ENCODE data around the gene TIMD4.
"Not testable (repeated sequence)": the region's sequence is repeated elsewhere in the genome, so short reads cannot be mapped to it uniquely, and the experiment has no call there.

Gene TIMD4

DNA sequence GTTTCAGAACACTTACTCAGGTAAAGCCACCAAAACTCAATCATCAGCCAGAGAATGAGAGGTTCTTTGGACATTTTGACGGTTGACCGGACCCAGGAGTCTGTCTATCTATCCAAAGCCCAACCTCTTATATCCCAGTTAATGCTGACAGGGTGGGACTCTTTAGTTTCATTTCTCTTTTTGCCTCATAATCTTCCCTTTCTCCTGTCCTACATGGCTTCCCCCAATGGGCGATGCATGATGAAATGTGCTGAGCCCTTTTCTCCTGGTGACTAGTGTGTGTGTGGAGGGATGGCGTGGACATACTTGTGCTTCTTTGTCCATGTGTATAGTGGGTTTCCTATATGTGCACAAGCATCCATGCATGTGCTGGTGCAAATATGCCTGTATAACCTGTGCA is at the start of gene TIMD4:
TIMD4 (minus strand) TSS at position 102 of the 400 bp plus-strand sequence; CDS start at position 74, 28 bp downstream.
- in situ Hi-C loops (cut with HindIII; ENCODE audit: low sequenced_read_pairs) = no loop called here

DNA sequence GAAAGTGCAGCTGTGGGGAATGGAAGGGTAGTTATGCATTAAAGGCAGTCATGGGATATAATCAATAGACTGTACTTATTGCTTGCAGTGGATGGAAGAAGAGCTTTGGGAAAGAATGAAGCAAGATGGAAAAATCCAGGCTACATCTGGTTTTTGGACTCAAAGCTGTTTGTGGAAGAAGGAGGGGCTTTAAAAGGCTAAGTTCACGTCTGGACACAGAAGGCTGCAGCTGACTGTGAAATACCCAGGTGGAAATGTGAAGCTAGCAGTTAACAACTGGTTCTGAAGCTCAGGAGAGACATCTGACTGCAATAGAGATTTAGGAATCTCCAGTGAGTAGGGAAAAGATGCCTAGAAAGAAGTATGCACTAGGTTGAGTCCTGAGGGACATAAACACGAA is 43.2 kb upstream of the TIMD4 start:
- in situ Hi-C loops (cut with HindIII; ENCODE audit: low sequenced_read_pairs) = loop anchor here (5.0 kb wide), 1 partner anchor 49 kb away; no protein-coding TSS in a partner anchor

DNA sequence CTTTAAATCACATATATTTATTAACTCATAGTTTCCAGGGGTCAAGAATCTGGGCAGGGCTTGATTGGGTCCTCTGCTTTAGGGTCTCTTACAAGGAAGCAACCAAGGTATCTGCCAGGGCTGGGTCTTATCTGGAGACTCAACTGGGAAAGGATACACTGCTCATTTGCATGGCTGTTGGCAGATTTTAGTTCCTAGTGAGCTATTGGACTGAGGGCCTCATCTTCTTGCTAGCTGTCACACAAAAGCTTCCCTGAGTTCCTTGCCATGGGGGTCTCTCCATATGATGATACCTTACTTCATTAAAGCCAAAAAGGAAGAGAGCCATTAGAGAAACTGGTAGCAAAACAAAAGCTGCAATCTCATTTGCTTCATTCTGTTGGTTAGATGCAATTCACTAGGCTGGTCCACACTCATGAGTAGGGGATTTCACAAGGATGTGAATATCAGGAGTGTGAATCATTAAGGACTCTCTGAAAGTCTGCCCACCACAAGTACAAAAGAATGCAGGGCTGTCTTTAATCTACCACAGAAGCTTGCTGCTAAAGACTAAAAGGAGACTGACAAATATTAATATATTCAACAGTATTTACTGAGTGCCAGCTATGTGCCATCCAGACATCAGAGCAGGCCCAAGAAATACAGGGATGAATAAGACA is 42.0 kb upstream of the TIMD4 start:
- in situ Hi-C loops (cut with HindIII; ENCODE audit: low sequenced_read_pairs) = loop anchor here (5.0 kb wide), 1 partner anchor 48 kb away; no protein-coding TSS in a partner anchor

DNA sequence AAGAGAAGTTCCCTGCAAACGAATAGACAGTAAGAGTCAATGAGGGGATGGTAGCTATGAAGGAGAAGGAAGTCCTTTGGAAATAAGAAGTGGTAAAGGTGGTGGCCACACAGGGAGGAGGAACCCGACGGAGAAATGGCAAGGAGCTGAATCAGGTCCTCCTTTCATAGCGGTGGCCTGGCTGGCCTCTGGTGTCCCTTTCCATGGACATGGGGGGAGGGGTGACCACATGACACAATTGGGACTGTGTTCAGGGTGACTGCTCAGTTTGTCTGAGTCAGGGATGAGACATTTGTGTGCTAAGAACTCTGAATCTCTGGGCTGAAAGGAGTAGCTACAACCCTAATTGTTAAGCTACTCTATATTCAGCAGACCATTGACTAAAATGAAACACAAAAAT is 28.7 kb upstream of the TIMD4 start:
- in situ Hi-C loops (cut with HindIII; ENCODE audit: low sequenced_read_pairs) = no loop called here

DNA sequence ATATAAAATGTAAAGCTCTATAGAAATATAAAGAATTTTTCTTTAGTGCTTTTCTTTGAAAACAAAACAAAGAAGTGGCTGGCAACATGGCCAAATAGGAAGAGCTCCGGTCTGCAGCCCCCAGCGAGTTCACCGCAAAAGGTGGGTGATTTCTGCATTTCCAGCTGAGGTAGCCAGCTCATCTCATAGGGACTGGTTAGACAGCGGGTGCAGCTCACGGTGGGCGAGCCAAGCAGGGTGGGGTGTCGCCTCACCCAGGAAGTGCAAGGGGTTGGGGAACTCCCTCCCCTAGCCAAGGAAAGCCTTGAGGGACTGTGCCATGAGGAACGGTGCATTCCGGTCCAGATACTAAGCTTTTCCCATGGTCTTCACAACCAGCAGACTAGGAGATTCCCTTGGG is 21.0 kb upstream of the TIMD4 start:
- in situ Hi-C loops (cut with HindIII; ENCODE audit: low sequenced_read_pairs) = no loop called here

DNA sequence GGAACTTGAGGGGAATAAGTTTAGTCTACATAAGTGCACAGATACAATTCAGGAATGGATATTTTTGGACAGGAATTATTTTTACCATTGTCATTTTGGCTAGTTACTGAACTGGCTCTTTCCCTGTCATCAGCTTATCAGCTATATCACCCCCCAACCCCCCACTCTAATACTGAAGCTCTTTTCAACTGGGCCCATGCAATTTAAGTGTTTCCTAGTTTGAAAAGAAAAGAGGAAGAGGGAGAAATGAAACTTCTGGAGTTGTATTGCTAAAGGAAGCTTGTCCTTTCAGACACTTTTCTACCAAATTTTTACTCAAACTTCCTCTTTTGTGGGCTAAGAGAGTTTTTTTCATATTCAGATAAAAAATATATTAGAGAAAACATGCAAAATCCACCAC is 18.5 kb upstream of the TIMD4 start:
- in situ Hi-C loops (cut with HindIII; ENCODE audit: low sequenced_read_pairs) = no loop called here

DNA sequence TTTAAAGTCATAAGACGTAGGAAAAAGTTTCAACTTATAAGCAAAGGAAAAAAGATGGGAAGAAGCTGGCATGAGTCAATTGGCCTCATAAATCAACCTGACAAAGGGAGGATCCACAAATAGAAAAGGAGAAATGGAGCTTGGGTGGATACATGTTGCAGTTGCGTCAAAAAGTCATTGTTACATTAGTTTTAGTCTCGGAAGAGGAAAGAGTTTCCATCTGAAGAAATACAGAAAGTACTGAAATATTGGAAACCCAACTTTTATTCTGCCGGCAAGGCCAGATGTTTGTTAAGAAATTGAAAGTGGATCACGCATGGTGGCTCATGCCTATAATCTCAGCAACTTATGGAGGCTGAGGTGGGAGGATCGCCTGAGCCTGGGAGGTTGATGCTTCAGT is 11.3 kb upstream of the TIMD4 start:
- in situ Hi-C loops (cut with HindIII; ENCODE audit: low sequenced_read_pairs) = no loop called here

DNA sequence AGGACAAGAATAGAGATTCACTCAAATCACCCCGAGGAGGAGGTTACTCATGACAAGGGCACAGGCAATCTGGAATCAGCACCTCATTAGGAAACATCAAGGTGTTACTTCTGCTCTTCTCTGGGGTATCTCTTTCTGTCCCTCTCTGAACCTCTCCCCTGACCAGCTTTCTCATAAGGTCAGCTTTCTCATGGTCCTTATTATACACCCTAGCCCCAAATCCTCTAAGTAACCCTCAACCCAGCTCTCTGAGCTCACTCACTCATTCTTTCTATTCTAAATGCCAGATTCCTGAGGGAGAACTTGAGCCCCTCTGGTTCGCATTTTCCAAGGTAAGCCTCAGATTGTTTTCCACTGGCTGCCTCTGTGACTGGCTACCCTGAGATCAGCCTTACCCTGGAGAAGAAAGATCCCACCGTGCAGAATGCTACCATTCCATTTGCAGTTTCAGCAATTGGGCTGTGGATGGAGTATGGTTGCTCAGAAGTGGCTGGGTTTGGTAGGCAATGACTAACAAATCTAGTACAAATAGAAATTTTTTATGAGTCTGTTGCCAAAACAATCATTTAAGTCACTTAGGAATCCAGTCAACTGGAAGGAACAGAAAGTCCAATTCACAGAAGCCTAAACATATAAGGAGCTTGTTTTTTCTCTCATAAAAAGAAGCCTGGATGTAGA is 9.0 kb upstream of the TIMD4 start:
- in situ Hi-C loops (cut with HindIII; ENCODE audit: low sequenced_read_pairs) = no loop called here

DNA sequence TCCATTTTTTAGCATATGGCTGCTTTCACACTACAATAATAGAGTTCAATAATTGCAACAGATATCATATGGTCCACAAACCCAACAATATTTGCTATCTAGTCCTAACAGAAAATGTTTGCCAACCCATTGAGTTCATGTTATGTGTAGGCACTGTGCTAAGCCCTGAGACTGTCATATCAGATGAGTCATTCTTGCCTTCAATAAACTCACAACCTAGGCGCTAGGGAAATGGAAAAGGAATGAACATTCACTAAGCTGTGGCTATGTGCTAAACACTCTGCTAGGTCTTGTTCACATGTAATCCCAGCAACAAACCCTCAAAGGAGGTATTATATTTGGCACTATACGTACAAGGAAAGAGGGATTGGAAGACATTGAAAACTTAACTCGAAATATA is 8.4 kb upstream of the TIMD4 start:
- in situ Hi-C loops (cut with HindIII; ENCODE audit: low sequenced_read_pairs) = no loop called here

DNA sequence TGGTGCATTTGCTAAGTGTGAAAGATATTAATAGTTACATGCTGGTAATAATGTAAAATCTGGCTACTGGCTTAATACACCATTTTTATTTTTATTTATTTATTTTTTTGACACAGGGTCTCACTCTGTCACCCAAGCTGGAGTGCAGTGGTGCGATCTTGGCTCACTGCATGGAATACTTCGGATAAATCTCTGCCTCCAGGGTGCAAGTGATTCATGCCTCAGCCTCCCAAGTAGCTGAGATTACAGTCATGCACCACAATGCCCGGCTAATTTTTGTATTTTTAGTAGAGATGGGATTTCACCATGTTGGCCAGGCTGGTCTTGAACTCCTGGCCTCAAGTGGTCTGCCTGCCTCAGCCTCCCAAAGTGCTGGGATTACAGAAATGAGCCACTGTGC is 4.4 kb upstream of the TIMD4 start:
- in situ Hi-C loops (cut with HindIII; ENCODE audit: low sequenced_read_pairs) = loop anchor here (5.0 kb wide), 1 partner anchor 90 kb away; no protein-coding TSS in a partner anchor

DNA sequence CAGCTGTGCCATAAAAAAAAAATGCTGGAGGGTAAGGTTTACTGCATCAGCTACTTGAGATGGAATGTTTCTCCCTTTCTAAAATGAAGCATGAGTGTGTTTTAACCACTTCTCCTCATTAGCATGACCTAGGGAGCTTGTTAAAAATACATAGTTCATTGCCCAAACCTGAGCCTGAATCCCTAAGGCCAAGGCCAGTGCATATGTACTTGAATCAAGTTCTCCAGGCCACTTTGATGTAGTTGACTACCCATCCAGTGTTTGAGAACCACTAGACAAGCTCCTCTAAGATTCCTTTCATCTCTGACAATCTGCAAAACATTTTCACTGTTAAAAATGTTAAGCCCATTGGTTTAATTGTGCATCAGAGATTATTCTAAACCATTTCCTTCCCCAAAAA is 6.7 kb downstream of the TIMD4 start:
- in situ Hi-C loops (cut with HindIII; ENCODE audit: low sequenced_read_pairs) = loop anchor here (5.0 kb wide), 1 partner anchor 51 kb away; no protein-coding TSS in a partner anchor

DNA sequence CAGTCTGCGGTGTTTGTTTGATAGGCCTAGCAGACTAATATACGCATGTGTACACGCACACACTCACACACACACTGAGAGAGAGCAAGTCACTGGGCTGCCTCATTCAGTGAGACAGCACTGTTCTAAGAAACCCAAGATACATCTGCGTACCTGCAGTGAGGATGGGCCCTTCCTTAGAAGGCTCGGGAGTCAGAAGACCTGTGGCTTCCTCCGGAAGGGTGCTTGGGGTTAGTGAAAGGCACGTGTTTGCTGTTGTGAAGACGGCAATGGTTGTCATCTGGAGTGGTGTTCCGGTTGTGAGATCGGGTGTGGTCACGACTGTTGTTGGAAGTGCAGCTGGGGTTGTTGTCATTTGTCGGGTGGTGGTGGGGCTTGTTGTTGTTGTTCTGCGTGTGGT is 11.7 kb downstream of the TIMD4 start:
- in situ Hi-C loops (cut with HindIII; ENCODE audit: low sequenced_read_pairs) = no loop called here

DNA sequence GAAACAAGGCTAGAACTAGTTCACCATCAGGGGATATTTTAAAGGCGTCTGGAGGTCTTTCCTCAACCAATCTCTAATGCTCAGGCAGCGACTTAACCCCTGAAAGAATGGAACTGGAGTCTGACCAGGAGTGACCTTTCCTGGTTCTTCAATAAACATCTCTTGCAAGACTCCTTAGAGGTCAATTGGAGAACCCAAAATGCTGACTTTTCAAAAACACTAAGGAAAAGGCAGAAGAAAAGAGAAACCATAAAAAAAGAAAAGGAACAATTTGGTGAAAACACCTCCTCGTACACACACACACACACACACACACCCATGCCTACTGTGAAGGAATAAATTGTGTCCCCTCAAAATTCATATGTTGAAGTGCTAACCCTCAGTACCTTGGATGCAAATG is 12.3 kb downstream of the TIMD4 start:
- in situ Hi-C loops (cut with HindIII; ENCODE audit: low sequenced_read_pairs) = no loop called here

DNA sequence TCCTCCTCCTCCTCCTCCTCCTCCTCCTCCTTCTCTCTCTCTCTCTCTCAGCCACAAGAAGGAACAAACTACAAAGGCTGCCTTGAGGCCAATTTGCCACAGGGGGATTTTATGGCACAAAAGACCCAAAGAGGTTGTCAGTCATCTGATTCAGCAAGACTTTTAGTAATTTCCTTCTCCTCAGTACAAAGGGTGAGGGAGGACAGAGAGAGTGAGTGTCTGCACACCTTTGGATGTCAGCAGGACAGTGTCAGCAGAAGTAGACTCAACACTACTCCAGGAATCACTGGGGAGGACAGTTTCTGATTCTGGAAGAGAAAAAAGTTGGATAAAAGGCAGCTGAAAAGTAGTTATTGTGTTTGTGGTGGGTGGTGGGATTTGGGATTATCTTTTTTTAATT is 13.6 kb downstream of the TIMD4 start:
- in situ Hi-C loops (cut with HindIII; ENCODE audit: low sequenced_read_pairs) = no loop called here

DNA sequence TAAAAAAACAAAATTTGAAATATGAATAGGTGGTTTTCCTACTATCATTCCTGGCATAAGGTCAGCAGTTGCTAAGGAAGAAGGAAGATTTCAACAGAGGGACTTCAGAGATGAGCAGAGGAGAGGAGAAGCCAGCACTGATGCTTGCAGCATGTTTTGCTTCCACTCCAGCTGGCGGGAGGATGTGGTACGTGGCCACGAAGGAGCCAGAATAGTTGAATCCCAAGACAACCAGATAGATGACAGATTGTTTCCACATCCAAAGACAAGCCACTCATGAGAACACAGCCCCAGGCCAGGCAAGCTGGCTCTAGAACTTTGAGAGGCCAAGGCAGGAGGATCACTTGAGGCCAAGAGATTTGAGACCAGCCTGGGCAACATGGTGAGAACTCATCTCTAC is 15.1 kb downstream of the TIMD4 start:
- in situ Hi-C loops (cut with HindIII; ENCODE audit: low sequenced_read_pairs) = no loop called here

DNA sequence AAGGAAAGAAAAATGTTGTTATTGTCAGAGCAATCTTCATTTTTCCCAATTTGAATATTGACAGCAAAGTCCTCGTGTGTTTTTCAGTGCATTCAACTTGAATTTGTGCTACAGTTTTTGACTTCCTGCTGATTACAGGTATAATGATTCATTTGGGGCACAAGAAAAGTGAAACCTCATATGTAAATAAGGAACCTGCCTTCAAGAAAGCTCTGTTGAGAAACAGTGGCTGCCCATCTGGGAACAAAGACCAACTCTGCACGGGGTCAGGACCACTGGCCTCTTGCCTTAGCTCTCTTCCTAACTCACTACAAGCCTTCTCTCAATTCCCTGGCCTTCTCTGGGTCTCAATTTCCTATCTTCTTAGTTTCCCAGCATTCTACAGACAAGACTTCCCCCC is 21.0 kb downstream of the TIMD4 start:
- in situ Hi-C loops (cut with HindIII; ENCODE audit: low sequenced_read_pairs) = no loop called here

DNA sequence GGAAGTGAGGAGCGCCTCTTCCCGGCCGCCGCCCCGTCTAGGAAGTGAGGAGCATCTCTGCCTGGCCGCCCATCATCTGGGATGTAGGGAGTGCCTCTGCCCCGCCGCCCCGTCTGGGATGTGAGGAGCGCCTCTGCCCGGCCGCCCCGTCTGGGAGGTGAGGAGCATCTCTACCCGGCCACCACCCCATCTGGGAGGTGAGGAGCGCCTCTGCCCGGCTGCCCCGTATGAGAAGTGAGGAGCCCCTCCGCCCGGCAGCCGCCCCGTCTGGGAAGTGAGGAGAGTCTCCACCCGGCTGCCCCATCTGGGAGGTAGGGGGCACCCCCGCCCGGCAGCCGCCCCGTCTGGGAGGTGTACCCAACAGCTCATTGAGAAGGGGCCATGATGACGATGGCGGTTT is 22.6 kb downstream of the TIMD4 start:
- in situ Hi-C loops (cut with HindIII; ENCODE audit: low sequenced_read_pairs) = not testable (repeated sequence)

DNA sequence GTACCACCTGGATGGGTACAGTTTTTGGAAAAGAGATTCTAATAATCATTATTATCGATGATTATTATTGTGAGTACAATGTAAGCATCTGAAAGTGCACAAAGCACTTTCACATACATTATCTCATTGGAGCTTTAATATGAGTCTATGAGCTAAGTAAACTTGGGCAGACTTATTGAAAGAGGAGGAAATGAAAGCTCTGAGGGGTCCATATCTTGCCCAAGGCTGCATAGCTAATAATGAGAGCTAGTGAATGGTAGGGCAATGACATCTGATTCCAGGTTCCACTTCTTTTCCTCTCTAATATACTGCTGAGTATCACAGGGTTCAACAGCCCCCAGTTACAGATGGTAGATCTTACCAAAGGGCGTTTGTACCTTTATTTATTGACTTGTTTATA is 26.1 kb downstream of the TIMD4 start:
- in situ Hi-C loops (cut with HindIII; ENCODE audit: low sequenced_read_pairs) = no loop called here

DNA sequence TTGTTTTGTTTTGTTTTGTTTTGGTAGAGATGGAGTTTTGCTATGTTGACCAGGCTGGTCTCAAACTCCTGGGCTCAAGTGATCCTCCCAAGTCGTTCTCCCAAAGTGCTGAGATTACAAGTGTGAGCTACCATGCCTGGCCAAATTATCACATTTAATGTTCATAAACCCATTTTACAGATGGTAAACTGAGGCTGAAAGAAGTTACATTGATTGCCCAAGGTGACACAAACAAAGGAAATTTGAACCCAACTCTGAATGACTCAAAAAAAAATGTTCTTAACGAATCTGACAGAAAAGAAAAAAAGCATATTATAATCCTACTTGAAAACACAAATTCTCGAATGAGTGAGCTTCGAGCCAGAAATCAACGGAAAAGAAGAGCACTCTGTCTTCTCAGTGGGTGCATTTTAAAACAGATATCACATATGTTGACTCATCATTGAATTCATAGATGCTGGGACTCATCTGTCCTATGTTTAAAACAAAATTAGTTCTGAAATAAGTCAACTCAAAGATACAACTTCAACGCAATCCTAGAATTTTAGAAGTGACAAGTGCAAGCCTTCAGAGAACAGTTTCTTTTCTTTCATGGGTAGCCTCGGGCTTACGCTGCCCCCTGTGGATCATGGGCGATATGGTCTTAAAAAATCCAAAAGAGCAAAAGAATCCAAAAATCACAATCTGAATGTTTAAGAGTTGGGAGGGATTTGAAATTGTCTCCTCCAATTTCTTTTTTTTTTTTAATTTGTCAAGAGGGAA is 28.4 kb downstream of the TIMD4 start:
- in situ Hi-C loops (cut with HindIII; ENCODE audit: low sequenced_read_pairs) = no loop called here

DNA sequence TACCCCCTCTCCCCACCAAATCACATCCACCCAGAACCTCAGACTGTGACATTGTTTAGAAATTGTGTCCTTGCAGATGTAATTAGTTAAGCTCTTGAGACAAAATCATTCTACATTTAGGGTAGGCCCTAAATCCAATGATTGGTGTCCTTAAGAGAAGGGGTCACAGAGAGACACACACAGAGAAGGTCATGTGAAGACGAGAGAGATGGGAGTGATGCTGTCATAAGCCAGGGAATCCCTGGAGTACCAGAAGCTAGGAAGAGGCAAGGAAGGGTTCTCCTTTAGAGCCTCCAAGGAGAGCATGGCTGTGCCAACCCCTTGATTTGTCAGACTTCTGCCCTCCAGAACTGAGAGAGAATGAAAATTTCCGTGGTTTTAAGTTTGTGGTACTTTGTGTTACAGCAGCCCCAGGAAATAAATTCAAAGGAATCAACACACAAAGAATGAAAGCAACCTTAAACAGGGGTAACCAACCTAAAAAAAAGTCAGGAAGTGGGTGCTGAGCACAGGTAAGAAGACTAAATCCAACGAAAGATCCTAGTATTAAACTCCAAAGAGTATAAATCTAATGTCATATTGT is 33.6 kb downstream of the TIMD4 start:
- in situ Hi-C loops (cut with HindIII; ENCODE audit: low sequenced_read_pairs) = no loop called here

DNA sequence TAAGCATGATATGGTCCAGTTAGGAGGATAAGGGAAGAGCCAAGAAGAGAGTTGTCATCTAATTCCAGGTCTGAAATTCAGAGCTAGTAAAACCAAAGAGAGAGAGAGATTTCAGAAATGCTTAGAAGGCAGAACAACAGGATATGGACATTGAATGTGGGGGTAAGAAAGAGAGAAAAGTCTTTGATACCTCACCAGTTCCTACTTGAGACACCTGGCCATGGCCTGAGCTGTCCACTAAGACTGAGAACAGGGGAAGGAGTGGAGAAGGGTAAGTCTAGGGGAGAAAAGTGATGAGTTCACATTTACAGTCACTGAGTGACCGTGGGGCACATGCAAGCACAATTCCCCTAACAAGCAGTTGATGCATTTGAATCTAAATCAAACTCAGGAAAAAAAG is 35.5 kb downstream of the TIMD4 start:
- in situ Hi-C loops (cut with HindIII; ENCODE audit: low sequenced_read_pairs) = no loop called here

All from endothelial cell of hepatic sinusoid (primary cell).